CD4-positive, alpha-beta T cell (primary cell): ENCODE measurements around the gene CDK5R2. TPM values are rescaled to one million over a fixed set of nuclear protein-coding genes. Genes with fewer than 3 reads are reported as not detected.

ENCODE experiments used
- ATAC-seq: fragments of 200-7000 bp; cut with Tn5 transposase; one replicate; pipeline ENCODE4 v1.10.0; 2022; ENCODE audit warnings: mild to moderate bottlenecking; ENCODE audit not compliant: poor library complexity
- CTCF ChIA-PET: fragments of 350-600 bp; sonication (Branson Sonifier 250); formaldehyde crosslinking; loops from one replicate; lab custom pipeline; 2021; ENCODE audit warnings: antibody characterized with exemption, inconsistent platforms; lab: Charles Lee
- POLR2A ChIA-PET: fragments of 350-600 bp; sonication (Branson Sonifier 250); formaldehyde crosslinking; loops from one replicate; lab custom pipeline; 2021; ENCODE audit warnings: antibody characterized with exemption, inconsistent platforms; lab: Charles Lee
- DNase-seq, 14 experiments: peaks; one replicate each; pipeline ENCODE4 v3.0.0-alpha.2; 2013 to 2020; ENCODE audit warnings: mixed read lengths in 2 of 14
- H3K27ac ChIP-seq, 2 donors: one replicate each; pipeline versions ENCODE4 v1.5.1 to v1.7.0; 2013; ENCODE audit warnings: low read length in 2 of 2, low read depth in 1 of 2, mild to moderate bottlenecking in 1 of 2
- H3K27me3 ChIP-seq, 2 experiments: 1 replicate in 1 of 2; 2 replicates in 1 of 2; pipeline versions ENCODE4 v1.6.1 to v1.7.0; 2013; ENCODE audit warnings: low read length in 2 of 2, control low read depth in 1 of 2, mild to moderate bottlenecking in 1 of 2, moderate library complexity in 1 of 2; ENCODE audit not compliant: insufficient read depth in 2 of 2, control insufficient read depth in 1 of 2
- H3K36me3 ChIP-seq: one replicate; pipeline ENCODE4 v1.6.1; 2013; ENCODE audit warnings: low read length, control low read depth; ENCODE audit not compliant: insufficient read depth
- H3K4me1 ChIP-seq: one replicate; pipeline ENCODE4 v1.6.1; 2013; ENCODE audit warnings: low read length, control low read depth; ENCODE audit not compliant: insufficient read depth
- H3K4me3 ChIP-seq: one replicate; pipeline ENCODE4 v1.5.1; 2013; ENCODE audit warnings: mild to moderate bottlenecking, low read length, moderate library complexity
- H3K9me3 ChIP-seq, 2 experiments: 1 replicate in 1 of 2; 2 replicates in 1 of 2; pipeline versions ENCODE4 v1.6.1 to v1.7.0; 2013; ENCODE audit warnings: low read length in 2 of 2, mild to moderate bottlenecking in 2 of 2, control low read depth in 1 of 2, moderate library complexity in 1 of 2; ENCODE audit not compliant: control insufficient read depth in 1 of 2, insufficient read depth in 1 of 2
- H3K27ac Mint-ChIP-seq: one replicate; pipeline ENCODE4 v1.8.0; 2020; ENCODE audit warnings: mixed read lengths
- H3K27me3 Mint-ChIP-seq: one replicate; pipeline ENCODE4 v1.8.0; 2021; ENCODE audit warnings: mixed read lengths
- H3K36me3 Mint-ChIP-seq: one replicate; pipeline ENCODE4 v1.8.0; 2021; ENCODE audit warnings: low read depth, mixed read lengths
- H3K4me1 Mint-ChIP-seq: one replicate; pipeline ENCODE4 v1.8.0; 2021; ENCODE audit warnings: low read depth, mixed read lengths
- H3K4me3 Mint-ChIP-seq: one replicate; pipeline ENCODE4 v1.8.0; 2020; ENCODE audit warnings: mild to moderate bottlenecking, mixed read lengths
- H3K9me3 Mint-ChIP-seq: one replicate; pipeline ENCODE4 v1.8.0; 2020; ENCODE audit warnings: mixed read lengths
- CTCF ChIP-seq: fragments of 200-600 bp; IDR thresholded peaks from one replicate; pipeline ENCODE4 v1.8.0; 2022; ENCODE audit warnings: antibody characterized with exemption, mild to moderate bottlenecking
- intact Hi-C, 2 experiments: fragments of 100-400 bp; cut with DNase I in 1 of 2; cut with micrococcal nuclease in 1 of 2; formaldehyde crosslinking; loops; one replicate each; pipeline versions ENCODE4 v1.15.1 to v1.9.0; 2023 to 2025; cut with DNase I, micrococcal nuclease
- total RNA-seq, 174 experiments: library from RNA in 2 of 174; stranded (reverse) in 2 of 174; gene quantifications; one replicate each; pipeline ENCODE4 v1.2.3 and lab custom pipeline; 2021 to 2026

CDK5R2 gene
- total RNA-seq, 2 experiments from 2014 or later, result not detected

- Mint-ChIP-seq H3K9me3 (no peaks in the 10 kb centered on the region), H3K36me3 (no peaks in the 10 kb centered on the region), H3K4me1 (peaks cover 46% of the 10 kb centered on the region), H3K27ac (no peak overlapping the region), H3K4me3 (peak overlapping the region; percentile 64), H3K27me3 (peaks cover 89% of the 10 kb centered on the region)
- H3K9me3 ChIP-seq, result peaks cover 0 to 19% of the 10 kb centered on the region in 2 experiments
- no peak overlapping the region for H3K27ac ChIP-seq
- no peak for TF ChIP-seq CTCF
- ATAC-seq (no peak), DNase-seq (no peak)
- peaks cover 54% of the 10 kb centered on the region for H3K4me1 ChIP-seq
- H3K36me3 ChIP-seq, result no peaks in the 10 kb centered on the region
- CTCF ChIA-PET, result interaction anchor here (1.2 to 2.0 kb wide), 3 partner anchors 13 to 311 kb away, joined by 3 to 5 read pairs (median 4); no protein-coding TSS in a partner anchor
- peaks cover 67 to 86% of the 10 kb centered on the region in 2 experiments for H3K27me3 ChIP-seq
- POLR2A ChIA-PET, result no interaction called here
- intact Hi-C loops, result loop anchor here (5.0 kb wide), 2 partner anchors 106 to 174 kb away; no protein-coding TSS in a partner anchor
- no peak overlapping the region for H3K4me3 ChIP-seq
These were observed 23.9 kb downstream of the CDK5R2 start for GRCh38 chr2:218983263-218983933.

- Histone ChIP-seq H3K27me3 (peaks cover 72 to 88% of the 10 kb centered on the region in 2 experiments), H3K27ac (no peak overlapping the region), H3K4me3 (no peak overlapping the region), H3K36me3 (no peaks in the 10 kb centered on the region), H3K4me1 (peaks cover 54% of the 10 kb centered on the region), H3K9me3 (peaks cover 0 to 19% of the 10 kb centered on the region in 2 experiments)
- Mint-ChIP-seq H3K4me1 (peaks cover 46% of the 10 kb centered on the region), H3K27ac (no peak overlapping the region), H3K4me3 (no peak overlapping the region), H3K27me3 (peaks cover 89% of the 10 kb centered on the region), H3K9me3 (no peaks in the 10 kb centered on the region), H3K36me3 (no peaks in the 10 kb centered on the region)
- no peak for TF ChIP-seq CTCF
- ATAC-seq, result no peak
- POLR2A ChIA-PET, result no interaction called here
- intact Hi-C loops, result loop anchor here (5.0 kb wide), 2 partner anchors 107 to 173 kb away; no protein-coding TSS in a partner anchor
- CTCF ChIA-PET, result no interaction called here
- no peak for DNase-seq
These were observed 24.4 kb downstream of the CDK5R2 start for GRCh38 chr2:218983934-218984238.

GRCh38 chr2:218984239-218985020 lies 25.0 kb downstream of the CDK5R2 start:
- Histone ChIP-seq H3K27me3 (peaks cover 77 to 91% of the 10 kb centered on the region in 2 experiments), H3K36me3 (no peaks in the 10 kb centered on the region), H3K4me3 (no peak overlapping the region), H3K27ac (no peak overlapping the region), H3K9me3 (peaks cover 0 to 19% of the 10 kb centered on the region in 2 experiments), H3K4me1 (peaks cover 54% of the 10 kb centered on the region)
- Mint-ChIP-seq H3K27me3 (peaks cover 89% of the 10 kb centered on the region), H3K9me3 (no peaks in the 10 kb centered on the region), H3K27ac (no peak overlapping the region), H3K36me3 (no peaks in the 10 kb centered on the region), H3K4me3 (no peak overlapping the region), H3K4me1 (peaks cover 46% of the 10 kb centered on the region)
- intact Hi-C loops, result loop anchor here (5.0 kb wide), 2 partner anchors 107 to 173 kb away; no protein-coding TSS in a partner anchor
- POLR2A ChIA-PET, result no interaction called here
- DNase-seq (no peak), ATAC-seq (no peak)
- CTCF ChIA-PET, result no interaction called here
- TF ChIP-seq CTCF, result no peak
